Measurements from ENCODE around the gene GRID1.

Gene GRID1

DNA sequence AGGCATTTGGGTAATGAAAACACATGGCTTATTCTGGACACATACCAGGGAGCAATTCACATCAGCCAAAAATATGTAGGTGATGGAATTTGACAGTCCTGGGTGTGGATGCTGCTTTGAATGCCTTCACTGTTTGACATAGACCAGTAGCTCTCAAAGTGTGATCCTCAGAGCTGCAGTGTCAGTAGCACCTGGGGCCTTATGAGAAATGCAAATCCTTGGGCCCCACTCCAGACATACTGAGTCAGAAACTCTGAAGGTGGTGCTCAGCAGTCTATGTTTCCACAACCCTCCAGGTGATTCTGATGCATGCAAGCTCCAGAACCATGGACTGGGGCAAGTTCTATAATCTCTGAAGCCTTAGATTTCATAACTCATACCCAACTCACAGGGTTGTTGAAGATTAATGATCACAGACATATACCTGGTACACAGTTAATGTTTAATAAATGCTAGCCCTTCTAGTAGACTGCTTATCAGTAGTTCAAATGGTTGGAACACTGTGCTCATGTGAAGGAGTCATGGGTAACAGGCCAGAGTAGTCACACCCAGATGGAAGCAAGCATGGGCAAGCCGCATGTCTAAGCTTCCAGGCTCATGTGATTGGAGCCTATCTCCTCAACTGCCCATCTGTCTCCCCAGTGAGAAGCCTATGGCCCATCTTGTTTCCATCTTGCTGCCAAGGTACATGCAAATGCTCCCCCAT, 715.7 kb downstream of the GRID1 start:
- DNase-seq: no peak

DNA sequence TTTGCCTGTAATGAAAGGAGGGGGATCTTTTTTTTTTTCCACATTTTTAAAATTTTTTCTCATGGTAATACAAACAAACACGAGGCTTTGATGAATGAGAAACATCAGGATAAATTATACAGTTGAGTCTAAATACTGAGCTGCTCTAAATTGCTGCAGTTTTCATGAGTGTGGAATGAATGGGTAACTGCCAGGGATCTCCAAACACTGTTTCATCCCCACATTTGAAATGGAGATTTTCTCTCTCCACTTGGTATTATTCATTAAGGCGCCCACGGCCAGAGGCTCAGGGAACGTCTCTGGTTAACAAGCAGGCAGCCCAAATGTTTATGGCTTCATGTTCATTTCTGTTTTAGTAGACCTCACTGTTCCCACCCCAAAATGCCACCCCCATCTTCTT, 717.1 kb downstream of the GRID1 start:
- no peak for DNase-seq

DNA sequence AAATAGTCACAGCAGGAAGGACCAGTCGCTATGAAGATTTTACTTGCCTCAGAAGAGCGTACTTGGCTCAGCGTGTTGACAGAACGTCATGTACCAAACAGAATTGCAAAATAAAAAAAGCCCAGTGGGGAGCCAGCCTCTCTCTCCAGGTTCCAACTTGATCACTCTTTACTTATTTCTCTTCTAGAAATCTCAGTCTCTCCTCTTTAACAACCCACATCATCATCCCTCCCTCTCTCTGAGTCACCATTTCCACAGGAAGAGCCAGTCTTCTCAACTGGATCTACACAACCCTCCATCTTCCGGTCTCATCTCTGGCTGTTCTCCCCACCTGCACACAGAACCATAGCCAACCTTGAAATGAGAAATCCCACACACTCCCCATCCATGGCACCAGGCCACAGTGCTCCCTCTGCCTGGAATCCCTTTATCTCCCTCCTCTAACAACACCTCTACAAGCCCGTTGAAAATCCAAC, 718.3 kb downstream of the GRID1 start:
- no peak for DNase-seq

DNA sequence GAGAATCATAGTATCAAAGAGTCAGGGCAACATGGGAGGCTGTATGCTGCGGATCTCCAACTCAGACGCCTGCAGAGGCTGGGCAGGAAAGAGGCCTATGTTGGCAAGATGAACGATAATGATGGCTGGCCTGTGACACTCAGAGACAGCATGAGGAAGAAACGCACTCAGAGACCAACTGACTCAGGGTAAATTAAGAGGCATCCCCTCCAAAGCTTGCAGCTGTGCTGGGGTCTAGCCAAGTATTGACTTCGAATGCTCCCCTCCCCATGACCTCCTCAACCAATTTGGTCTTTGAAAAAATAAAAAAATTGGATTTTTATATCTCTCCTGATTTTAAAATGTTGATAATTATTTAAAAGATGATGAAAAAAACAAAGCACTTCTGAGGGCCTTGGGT, 718.9 kb downstream of the GRID1 start:
- no peak for DNase-seq

DNA sequence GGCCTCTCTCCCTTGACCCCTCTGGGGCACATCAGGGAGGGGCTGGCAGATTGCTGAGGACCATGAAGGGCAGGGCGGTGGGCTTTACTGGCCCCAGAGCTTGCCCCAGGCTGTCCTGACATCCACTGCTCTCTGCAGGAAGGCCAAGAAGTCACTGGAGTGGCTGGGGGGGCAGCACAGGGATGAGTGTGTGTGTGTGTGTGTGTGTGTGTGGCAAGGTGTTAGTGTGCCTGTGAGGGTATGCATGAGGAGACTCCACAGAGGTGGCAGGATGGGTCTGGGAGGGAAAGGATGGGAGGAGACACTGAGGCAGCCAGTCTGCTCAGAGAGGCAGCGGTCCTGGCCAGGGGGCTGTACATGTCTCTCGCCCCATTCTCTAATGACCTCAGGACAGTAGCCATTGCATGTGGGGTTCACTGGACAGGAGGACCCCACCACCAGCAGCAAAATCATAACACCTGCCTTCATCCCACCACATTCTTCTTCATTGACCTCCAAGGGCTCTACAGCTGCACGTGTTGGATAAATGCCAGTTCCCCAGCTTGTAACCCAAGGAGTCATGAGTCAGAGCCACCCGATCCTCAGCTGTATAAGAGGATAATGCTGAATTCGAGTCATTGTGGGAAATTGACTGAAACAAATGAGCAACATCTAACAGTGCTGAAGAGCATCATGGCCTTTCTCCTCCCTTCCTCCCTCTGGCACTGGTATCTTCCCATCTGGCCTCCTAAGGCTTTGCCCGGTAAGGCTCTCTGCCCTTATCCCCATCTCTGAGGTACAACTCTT, 720.5 kb downstream of the GRID1 start:
- peak; percentile 28 for DNase-seq

DNA sequence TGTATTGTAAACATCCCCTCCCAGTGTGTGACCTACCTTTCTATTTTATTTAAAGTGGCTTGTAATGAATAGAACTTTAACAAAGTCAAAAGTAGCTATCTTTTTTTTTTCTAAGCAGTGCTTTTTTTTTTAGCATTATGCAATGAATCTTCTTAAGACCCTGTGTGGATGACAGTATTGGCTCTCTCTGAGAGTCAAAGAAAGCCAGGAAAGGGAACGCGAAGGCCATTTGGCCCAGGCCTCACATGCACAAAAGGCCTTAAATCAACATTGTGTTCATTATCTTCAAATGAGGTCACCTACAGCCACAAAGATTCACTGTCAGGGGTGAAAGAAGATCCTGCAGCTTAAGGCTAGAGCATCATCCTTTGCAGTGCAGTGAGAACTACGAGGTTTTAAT, 721.5 kb downstream of the GRID1 start:
- no peak for DNase-seq

DNA sequence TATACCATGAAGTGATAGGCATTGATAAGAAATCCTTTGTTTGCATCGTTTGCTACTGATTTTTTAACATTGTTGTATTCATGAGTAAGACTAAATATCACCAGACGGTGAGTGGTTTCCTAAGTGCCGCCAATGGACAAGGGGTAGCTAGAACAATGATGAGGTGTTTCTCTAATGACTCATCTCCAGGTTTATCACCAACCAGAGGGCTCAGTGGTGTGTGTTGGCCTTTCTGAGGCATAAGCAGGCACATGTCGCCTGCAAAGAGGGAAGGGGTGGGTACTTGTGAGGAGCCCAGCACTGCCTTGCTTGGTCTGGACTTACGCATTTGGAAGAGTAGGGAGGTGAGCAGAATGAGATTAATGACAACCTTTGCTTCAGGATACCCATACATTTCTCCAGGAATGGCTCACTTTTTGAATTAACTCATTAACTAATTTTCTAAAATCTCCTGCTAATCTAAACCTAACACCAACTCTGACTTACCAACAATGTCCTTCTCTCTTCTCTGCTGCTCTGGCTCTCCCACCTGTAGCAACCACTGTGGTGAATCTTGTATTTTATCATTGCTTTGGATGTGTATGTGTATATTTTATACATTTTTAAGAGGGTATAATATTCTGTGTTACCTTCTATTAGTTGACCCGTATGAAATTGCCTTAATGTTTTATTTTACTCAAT, 722.6 kb downstream of the GRID1 start:
- no peak for DNase-seq

DNA sequence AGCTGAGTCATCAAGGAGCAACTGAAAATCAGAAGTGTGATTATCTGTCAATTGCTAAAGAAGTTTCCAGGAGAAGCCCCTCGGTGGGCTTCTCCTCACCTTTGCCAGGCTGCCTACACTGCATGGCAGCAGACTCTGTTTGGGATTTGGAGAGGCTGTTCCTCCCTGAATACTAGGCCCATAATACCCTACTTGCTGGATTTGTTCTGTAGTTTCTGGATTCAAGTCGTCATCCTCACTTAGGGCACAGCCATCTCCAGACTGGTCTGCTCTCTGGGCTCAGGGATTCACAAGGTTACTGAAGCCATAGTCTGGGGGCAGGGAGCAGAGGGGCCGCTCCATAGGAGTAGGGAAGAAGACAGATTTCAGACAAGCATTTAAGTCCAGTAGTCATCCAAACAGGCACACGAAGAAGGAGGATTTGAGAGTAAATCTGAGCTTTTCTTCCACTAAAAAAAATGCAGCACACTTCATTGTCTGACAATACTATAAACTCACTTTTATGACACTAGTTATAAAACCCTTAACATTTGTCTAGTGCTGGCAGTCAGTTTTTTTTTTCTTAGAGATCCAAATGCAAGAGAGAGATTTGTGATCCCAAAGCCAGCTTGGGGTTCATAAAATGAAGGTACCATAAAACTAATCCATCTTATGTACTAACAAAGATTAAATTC, 723.3 kb downstream of the GRID1 start:
- DNase-seq: no peak

DNA sequence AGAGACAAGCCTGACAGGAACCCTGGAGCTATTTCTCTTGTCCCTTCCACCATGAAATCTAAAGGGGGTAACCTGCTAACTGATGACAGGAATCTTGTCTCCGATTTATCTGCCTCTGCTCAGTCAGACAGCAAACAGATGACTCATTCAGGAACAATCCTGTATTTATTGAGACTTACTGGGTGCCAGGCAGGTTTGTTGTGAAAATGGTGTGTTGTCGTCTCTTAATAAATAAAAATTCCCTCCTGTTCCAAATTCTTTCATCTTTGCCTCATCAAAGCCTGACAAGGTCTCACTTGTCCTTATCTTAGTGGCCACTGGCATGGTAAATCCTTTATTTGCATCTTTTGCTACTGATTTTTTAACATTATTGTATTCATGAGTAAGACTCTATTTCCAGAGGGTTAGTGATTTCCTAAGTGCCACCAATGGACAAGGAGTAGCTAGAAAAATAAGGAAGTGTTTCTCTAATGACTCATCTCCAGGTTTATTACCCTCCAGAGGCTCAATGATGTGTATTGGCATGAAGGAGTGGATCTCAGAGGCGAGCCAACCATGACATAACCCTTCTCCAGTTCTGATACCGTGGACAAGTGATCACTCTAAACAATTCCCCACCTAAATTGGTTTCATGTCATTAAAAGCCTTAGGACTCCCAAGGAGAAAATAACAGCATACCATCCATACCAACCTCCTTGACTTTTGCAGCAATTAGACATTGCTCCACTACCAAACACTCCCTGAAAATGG, 724.0 kb downstream of the GRID1 start:
- DNase-seq: peak; percentile 13

DNA sequence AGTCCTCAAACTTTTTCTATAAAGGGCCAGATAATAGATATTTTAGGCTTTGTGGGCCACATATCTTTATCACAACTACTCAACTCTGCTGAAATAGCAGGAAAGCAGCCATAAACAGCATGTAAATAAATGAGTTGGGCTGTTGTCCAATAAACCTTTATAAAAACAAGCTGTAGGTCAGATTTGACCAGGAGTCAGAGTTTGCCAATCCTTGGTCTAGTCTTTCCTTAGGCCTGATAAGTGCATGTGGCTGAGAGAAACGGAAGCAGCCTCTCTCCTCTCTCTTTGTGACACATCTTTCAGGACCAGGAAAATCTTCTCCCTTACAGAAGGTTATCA, 724.5 kb downstream of the GRID1 start:
- DNase-seq: no peak

DNA sequence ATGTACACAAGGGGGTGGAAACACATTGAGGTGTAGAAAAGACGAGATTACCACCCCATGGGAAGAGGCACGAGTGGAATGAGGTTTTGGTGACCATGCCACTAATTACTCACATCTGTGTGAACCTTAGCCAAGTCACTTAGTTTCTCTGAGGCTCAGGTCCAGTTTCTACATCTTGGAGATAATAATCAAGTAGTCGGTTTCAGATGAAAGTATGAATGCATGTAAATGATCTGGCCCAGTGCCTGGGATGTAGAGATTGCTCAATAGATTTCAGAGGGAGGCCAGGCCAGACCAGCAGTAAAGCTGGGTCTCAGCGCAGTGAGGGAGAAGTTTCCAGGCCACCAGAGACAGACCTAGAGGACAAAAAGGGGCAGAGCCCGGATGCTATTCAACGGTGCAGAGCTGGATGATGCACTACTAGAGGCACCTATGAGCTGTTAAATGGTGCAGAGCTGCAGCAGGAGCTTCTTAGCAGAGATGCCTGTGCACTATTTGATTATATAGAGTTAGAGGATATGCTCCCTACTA, 725.1 kb downstream of the GRID1 start:
- DNase-seq: no peak

DNA sequence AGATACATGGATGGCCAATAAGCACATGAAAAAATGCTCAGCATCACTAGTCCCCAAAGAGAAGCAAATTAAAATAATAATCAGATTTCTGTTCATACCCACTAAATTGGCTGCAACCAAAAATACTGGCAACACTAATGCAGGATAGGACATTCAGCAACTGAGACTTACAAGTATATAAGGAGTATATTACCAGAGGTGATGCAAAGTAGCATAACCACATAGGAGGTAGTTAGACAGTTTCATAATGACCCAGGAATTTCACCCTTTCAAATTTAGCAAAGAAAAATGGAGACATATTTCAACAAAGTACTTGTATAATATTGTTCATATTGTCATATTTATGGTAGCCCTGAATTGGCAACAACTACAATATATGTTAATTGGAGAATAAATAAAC, 727.8 kb downstream of the GRID1 start:
- no peak for DNase-seq

DNA sequence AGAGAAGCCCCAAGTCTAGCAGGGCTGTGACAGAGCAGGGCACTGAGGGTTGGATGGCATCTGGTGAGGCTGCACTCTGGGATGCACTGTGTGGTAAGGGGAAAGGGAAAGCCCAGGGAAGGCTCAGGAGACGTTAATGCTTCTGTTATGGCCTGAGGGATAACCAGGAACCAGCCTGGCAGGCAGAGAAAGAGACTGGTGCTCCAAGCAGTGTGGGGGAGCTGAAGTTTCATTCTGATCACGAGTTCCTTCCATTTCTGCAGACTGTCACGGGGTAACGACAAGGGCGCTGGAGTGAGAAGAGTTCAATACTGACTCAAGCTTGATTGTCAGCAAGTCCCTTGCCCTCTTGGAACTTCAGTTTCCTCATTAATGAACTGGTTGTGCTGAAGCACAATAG, 730.9 kb downstream of the GRID1 start:
- DNase-seq: no peak

DNA sequence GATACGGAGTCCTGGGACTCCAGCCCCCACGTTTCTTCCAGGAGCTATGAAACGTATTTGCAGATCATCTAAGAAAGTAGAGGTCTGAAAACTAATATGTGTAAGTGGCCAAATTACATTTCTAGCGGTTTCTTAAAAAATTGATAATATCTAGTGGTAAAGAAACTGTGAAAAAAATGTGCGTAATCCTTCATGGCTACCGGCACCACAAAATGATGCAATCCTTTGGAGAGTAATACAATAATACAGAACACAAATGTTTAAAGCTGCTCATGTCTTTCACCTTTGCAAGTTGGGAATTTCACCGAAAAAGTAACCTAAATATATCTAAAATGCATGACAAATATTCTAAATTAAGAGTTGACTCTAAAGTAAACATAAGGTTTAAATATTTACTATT, 742.1 kb downstream of the GRID1 start:
- DNase-seq: no peak

DNA sequence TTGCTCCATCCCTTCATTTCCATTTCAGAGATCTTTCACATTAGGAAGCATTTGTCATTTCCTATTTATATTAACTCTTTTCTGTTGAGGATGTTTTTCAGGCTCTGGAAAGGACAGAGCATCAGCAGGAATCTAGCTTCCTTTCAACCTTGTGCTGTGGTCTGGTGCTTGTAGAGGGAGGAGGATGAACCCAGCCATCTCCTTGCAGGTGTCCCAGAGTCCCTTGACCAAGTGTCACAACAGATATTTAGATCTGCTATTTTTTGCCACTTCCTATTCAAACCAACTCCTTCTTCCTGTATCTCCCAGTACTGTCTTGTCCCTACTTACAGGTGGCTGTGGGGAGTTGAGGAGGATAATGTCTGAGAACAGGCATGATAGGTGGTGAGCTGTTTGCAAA, 742.8 kb downstream of the GRID1 start:
- DNase-seq: no peak

DNA sequence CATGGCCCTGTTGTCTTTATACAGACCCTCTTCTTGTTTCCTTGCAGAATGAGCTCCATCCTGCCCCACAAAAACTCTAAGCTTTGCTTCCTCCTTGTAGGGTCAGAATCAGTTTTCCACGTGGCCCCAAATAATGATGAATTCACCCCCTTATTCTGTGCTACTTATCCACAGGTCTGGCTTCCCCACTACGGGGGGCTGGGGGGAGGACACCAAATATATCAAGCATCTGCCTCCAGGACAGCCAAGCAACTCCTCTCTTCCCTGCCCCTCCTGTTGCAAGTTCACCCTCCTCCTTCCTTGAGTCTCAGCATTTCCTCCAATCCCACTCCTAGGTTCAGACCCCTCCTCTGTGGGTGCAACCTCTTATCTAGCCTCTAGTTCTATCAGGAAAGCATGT, 743.3 kb downstream of the GRID1 start:
- DNase-seq: no peak

DNA sequence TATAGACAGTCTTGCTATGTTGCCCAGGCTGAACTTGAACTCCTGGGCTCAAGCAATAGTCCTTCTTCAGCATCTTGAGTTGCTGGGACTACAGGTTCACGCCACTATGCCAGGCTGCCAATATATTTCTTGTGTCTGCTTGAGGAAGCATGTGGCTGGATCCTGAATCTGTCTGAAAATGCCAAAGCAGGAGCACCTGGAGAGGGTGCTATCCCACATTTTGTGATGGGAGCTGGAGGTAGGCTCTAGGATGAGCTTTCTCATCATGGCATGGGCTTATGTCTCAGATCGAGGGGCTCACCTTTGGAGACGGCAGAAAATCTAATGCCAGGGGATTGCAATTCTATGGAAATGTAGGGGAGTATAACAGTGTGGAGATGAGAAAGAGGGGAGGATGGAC, 744.2 kb downstream of the GRID1 start:
- DNase-seq: no peak

DNA sequence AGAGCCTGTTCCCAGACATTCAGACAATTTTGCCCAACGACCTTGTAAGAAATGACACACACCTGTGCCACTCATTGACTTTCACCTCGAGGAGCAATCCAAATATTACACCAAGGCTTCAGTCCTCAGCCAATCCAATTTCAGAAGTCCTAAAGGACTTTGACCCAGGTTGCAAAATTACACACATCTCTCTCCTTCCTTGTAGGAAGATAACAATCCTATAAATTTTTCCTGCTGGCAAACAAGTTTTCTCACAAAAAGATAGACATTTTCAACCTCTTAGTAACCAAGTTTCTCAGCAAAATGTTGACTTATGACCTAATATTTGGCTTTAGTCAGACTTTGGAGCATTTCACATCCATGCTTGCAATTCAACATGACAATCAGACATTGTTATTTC, 745.0 kb downstream of the GRID1 start:
- no peak for DNase-seq

DNA sequence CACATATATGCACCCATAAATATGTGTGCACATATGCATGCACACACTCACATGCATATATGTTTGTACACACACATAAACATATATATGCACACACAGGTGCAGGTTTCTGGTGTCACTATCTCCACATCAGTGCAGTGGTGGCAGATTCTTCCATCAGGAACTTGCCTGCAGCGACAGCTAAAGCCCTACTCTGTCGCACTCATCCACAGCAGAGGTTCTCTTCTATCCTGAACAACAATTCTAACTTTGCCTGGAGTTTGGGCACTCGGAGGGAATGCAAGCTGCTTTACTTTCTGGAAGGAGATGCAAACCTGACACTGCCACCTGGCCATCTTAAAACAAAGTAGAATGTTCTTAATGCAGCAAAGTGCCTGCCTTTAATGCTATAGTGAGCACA, 745.8 kb downstream of the GRID1 start:
- no peak for DNase-seq

DNA sequence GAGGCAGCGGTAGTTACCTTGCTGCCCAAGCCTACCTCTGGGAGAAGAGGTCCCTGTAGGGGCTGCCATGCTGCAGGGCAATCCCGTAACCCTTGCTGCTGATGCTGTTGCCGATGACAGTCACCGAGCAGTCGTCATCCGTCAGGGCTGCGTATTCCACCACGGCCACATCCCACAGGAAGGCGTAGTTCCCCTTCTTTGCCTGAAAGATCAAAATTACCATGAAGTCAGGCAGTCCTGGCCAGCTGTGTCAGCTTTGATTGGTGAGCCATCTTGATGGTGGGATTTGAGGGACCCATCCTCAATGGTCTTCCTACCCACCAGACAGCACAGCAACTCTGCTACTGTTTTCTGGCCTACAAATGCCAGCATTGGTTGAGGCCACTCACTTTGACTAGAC, 746.8 kb downstream of the GRID1 start:
- DNase-seq: no peak

DNA sequence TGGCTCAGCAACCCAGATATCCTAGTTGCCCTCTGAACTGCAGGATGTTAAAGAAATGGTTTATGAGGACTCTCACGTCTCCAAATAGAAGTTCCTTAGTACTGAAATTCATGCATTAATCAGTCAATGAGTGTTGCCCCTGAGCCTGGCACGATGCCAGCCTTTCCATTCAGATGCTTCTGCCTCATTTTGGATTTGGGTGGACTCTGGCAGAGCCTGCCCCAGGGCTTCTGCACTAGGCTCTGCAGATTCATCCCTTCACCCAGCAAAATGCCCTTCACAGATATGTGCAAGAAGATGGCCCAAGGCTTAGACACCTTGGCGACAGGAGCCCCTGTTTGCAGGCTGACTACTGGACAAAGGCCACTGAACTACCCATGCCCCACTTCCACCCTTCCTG, 747.8 kb downstream of the GRID1 start:
- DNase-seq: no peak

DNA sequence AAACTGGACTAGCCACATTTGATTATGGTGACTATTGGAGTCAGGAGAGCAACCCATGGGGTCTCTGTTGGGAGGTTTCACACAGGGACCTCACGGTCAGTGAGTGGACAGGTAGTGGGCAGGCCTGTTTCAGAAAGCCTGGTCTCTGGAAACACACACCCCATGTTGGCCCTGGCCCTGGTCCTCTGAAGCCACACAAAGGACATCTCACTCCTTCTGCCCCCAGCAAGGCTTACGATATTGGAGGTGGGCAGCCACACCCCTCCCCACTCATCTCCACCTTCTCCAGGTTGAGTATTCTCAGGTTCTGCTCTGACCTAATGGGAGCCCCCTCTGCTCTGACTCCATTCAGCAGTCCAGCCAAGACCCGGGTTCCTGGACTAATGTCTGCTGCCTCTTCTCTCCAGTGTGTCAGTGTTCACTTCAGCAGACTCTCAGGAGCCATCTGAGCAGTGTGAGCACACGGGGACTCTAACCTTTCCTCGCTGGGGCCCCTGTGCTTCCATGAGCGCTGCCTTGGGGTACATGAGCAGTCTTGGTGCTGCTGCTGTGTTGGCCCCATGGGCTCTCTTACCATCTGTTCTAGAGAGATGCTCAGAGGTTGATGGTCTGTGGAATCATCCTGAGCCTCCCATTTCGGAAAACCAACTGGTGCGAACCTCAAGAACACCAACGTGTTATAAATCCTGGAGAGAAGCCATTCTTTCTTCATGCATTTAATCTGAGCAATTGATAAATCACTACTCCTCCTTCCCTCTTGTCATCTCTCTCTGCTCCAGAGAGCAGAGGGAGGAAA, 748.6 kb downstream of the GRID1 start:
- no peak for DNase-seq

Data from NCI-H510A treated with DMSO at 0.1 percent for 48 hours (cell line).